ENCODE results near the gene THBS3.
"Not testable (repeated sequence)": the region's sequence is repeated elsewhere in the genome, so short reads cannot be mapped to it uniquely, and the experiment has no call there.

THBS3 gene

GRCh38 chr1:155206891-155207805, 549 bp downstream of the THBS3 start:
- DNase-seq (ENCODE audit: low read depth) = peak; percentile 71

GRCh38 chr1:155205969-155206593, 1.6 kb downstream of the THBS3 start:
- DNase-seq (ENCODE audit: low read depth) = no peak

DNA sequence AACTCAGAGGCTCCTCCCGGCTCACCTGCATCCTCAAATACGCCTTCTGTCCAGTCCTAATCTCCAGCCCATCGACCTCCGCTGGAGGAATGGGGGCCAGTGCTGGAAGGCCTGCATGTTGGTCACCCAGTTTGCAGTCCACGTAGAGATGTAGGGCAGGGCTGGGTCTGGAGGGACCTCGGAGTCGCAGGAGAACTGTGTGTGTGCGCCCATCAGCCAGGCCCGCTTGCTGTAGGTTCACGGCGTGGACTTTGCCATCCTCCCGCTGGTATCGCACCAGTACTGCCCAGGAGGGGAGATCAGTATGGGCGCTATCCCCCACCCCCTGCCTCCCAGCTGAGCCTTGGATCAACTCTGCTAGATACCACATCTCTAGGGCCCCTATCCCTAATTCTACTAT, 2.7 kb downstream of the THBS3 start:
- DNase-seq (ENCODE audit: low read depth) = no peak

GRCh38 chr1:155202731-155203515, 4.8 kb downstream of the THBS3 start:
- DNase-seq (ENCODE audit: low read depth) = no peak

DNA sequence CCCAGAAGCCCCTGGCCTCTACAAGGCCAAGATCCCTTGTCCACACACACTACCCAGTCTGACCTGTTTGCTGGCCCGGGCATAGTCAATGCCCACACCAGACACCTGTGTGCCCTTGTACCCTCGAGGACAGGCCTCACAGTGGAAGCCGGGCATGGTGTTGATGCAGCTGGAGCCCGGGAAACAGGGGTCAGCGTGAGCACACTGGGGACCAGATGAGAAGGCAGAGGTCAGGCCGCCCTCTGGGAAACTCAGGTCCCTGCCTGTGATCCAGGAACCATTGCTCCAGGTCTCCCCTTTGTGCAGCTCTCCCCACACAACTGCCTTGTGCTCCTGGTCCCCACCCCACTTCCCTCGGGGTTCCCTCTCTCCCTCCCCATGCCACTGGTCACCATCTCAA, 5.5 kb downstream of the THBS3 start:
- DNase-seq (ENCODE audit: low read depth) = no peak

DNA sequence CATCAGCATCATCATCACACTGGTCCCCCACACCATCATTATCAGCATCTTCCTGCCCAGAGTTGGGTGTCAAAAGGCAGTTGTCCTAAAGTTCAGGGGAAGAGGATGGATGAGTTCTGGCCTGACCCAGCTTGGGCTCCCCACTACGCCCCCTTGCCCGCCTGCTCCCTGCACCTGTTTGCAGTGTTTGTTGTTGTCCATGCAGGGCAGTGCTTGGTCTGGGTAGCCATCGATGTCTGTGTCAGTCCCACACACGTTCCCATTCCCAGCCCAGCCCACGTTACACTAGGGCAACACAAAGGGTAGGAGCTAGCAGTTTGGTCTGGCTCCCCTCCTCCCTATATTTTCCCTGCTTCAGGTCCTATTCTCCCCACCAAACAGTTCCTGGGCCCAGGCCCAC, 6.8 kb downstream of the THBS3 start:
- DNase-seq (ENCODE audit: low read depth) = no peak

DNA sequence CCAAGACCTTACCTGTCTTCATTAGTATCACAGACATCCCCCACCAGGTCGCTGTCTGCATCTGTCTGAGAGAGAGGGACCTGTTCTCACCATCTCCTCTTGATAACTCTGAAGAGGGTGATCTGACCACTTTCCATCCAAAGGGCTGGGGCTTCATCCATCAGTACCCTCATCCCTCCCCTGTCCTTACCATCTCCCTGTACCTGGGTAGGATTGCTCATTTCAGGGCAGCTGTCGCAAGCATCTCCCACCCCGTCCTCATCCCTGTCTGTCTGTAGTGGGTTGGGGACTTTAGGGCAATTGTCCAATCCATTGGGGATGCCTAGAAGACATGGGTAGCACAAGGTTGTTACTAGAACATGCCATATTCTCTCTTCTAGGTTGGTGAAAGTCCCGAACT, 7.9 kb downstream of the THBS3 start:
- no peak for DNase-seq (ENCODE audit: low read depth)

DNA sequence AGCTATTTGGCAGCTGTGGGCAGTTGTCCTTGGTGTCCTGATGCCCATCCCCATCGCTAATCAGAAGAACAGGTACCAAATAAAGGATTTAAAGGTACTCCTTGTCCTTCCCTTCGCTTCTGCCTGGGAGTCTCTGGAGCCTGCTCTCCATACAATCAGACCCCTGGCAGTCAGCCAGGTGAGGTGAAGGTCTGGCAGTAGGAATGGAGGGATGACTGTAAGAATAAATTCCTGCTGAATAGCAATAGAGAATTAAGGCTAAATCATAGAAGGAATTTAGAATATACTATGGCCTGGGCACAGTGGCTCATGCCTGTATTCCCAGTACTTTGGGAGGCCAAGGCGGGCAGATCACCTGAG, 9.2 kb downstream of the THBS3 start:
- DNase-seq (ENCODE audit: low read depth) = no peak

- DNase-seq (ENCODE audit: low read depth) = no peak
Measured at GRCh38 chr1:155197901-155198546, 9.7 kb downstream of the THBS3 start.

- no peak for DNase-seq (ENCODE audit: low read depth)
Measured at GRCh38 chr1:155196893-155197638, 10.6 kb downstream of the THBS3 start.

DNA sequence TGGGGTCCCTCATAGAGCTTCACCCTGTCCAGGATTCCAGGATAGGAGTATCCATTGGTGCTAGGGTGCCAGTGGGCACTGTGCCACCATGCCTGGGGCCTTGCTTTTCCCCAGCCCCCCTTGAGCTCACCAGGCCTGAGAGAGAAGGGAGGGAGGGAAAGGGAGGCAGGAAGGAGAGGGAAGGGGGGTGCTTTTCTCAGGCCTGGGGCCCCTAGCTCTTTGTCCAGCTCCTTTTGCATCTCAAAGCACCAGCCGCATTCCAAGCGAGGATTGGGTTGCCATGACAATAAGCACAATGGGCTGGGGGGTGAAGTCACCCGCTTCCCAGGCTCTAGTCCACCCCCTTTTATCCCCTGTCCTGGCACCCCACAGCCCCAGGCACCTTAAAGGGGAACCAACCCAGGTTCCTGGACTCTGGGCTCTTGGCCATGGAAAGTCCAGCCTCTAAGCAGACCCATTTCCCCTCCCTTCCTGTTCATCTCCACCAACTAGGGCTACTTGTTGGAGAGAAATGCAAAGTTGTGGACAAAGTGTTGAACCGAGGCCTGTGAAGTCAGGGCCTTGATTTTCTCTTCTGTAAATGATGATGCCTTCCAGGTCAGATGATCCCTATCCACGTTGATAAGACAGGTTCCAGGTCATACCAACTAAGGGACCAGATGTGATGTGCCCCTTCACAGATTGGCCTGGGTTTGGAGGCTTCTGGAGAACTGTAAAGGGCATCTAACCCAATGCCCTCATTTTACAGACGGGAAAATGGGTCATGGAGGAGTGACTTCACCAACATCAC, 11.4 kb downstream of the THBS3 start:
- DNase-seq (ENCODE audit: low read depth) = no peak

GRCh38 chr1:155195201-155196102, 12.2 kb downstream of the THBS3 start:
- no peak for DNase-seq (ENCODE audit: low read depth)

- DNase-seq (ENCODE audit: low read depth) = not testable (repeated sequence)
Measured at GRCh38 chr1:155193991-155194240, 13.8 kb downstream of the THBS3 start.

DNA sequence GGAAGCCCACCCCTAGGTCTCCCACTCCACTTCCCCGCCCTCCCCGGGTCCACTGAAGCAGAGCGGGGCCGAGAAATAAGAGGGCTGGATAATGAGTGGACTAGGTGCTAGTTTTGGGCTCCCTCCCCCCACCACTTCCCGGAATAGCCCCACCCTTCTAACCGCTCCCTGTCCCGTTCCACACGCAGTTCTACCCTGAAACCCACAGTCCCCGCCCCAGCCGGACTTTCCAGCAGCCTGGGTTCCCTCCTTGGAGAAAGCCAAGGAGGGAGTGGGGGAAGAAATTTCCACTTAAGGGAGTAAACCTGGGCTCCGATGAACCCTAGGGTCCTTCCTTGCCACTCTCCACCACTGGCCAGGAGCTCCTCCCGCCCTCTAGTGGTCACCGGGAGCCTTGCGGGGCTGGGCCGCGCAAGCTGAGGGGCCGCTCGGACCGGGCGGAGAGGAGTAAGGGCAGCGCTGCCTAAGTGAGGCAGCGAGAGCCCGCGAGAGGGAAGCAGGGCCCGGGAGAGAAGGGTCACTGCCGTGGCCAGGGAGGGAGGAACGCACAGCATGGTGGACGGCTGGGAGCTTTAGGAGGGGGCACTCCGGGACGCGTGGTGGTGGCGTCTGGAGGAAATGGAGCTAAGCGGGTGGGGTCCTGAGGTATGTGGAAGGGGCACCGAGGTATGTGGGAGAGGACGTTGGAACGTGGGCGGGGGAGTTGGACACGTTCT, 14.3 kb downstream of the THBS3 start:
- DNase-seq (ENCODE audit: low read depth) = peak; percentile 83

- DNase-seq (ENCODE audit: low read depth) = no peak
Measured at GRCh38 chr1:155192346-155193274, 15.1 kb downstream of the THBS3 start.

GRCh38 chr1:155191904-155192303, 15.8 kb downstream of the THBS3 start:
- DNase-seq (ENCODE audit: low read depth) = no peak

DNA sequence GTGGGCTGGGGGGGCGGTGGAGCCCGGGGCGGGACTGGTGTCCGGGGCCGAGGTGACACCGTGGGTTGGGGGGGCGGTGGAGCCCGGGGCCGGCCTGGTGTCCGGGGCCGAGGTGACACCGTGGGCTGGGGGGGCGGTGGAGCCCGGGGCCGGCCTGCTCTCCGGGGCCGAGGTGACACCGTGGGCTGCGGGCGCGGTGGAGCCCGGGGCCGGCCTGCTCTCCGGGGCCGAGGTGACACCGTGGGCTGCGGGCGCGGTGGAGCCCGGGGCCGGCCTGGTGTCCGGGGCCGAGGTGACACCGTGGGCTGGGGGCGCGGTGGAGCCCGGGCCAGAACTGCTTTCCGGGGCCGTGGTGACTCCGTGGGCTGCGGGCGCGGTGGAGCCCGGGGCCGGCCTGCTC, 17.8 kb downstream of the THBS3 start:
- DNase-seq (ENCODE audit: low read depth) = not testable (repeated sequence)

DNA sequence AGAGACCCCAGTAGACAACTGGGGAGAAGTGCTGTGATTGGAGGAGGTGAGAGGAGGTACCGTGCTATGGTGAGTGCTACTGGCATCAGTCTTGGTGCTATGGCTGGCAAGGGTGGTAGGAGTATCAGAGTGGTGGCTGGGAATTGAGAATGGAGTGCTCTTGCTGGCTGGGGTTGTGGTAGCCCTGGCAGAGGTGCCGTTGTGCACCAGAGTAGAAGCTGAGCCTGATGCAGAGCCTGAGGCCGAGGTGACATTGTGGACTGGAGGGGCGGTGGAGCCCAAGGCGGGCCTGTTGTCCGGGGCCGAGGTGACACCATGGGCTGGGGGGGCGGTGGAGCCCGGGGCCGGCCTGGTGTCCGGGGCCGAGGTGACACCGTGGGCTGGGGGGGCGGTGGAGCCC, 19.4 kb downstream of the THBS3 start:
- DNase-seq (ENCODE audit: low read depth) = no peak
